Measurements from ENCODE around the gene KIF16B. TPM values are rescaled to one million over a fixed set of nuclear protein-coding genes. Genes with fewer than 3 reads are reported as not detected.

Gene KIF16B
- total and polyA plus RNA-seq, 4 donors = 5.1 to 19.7 (median 8.4) TPM

DNA sequence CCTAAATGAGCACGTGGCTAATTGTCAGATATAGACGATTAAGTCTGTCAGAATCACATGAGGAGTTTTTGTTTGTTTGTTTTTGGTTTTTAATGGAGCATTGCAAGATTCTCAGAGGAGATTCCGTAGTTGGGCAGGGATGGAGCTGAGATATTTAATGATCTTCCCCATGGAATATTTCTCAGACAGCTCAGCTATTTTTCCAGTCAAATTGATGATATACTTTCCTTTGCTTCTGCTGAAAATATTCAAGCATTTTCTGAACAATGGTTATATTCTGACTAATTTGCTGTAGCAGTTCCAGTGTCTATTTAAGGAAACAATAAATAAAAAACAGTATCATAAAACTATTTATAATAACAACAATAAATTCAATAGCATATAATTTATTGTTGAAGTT is 348.4 kb downstream of the KIF16B start:
- Histone ChIP-seq H3K9ac (ENCODE audit: low read depth in 1 of 2, low read length in 2 of 2) (no peak overlapping the region), H3K4me1 (ENCODE audit: control insufficient read depth in 4 of 4, insufficient read depth in 4 of 4, low read length in 3 of 4) (no peaks in the 10 kb centered on the region), H3K27me3 (ENCODE audit: control insufficient read depth in 4 of 4, insufficient read depth in 4 of 4, low read length in 3 of 4) (no peaks in the 10 kb centered on the region), H3K9me3 (ENCODE audit: control insufficient read depth in 4 of 4, low read length in 3 of 4) (peaks cover 0 to 3% (median 0%) of the 10 kb centered on the region in 4 donors), H3K27ac (ENCODE audit: low read depth in 1 of 2, low read length in 2 of 2) (no peak overlapping the region), H3K4me3 (ENCODE audit: low read depth in 1 of 3, low read length in 3 of 3) (no peak overlapping the region), H3K36me3 (ENCODE audit: control insufficient read depth in 4 of 4, insufficient read depth in 3 of 4, low read depth in 1 of 4, low read length in 3 of 4) (no peaks in the 10 kb centered on the region)
- WGBS = 69% methylated on average over 3 of the region's 3 CpGs
- TF ChIP-seq YY1 (IDR thresholded peaks at IDR 0.05) (no peak), SP1 (IDR thresholded peaks at IDR 0.05) (no peak), RAD21 (IDR thresholded peaks at IDR 0.05) (no peak), HNF4G (IDR thresholded peaks at IDR 0.05) (no peak), RXRA (IDR thresholded peaks at IDR 0.05) (no peak), NR2F2 (IDR thresholded peaks at IDR 0.05) (no peak)
- TF ChIP-seq, protein P1, sequence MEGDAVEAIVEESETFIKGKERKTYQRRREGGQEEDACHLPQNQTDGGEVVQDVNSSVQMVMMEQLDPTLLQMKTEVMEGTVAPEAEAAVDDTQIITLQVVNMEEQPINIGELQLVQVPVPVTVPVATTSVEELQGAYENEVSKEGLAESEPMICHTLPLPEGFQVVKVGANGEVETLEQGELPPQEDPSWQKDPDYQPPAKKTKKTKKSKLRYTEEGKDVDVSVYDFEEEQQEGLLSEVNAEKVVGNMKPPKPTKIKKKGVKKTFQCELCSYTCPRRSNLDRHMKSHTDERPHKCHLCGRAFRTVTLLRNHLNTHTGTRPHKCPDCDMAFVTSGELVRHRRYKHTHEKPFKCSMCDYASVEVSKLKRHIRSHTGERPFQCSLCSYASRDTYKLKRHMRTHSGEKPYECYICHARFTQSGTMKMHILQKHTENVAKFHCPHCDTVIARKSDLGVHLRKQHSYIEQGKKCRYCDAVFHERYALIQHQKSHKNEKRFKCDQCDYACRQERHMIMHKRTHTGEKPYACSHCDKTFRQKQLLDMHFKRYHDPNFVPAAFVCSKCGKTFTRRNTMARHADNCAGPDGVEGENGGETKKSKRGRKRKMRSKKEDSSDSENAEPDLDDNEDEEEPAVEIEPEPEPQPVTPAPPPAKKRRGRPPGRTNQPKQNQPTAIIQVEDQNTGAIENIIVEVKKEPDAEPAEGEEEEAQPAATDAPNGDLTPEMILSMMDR (IDR thresholded peaks at IDR 0.05; ENCODE audit: low read depth, low read length, missing input control) = no peak
- TF ChIP-seq, protein P2, sequence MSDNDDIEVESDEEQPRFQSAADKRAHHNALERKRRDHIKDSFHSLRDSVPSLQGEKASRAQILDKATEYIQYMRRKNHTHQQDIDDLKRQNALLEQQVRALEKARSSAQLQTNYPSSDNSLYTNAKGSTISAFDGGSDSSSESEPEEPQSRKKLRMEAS (IDR thresholded peaks at IDR 0.05) = no peak
- DNase-seq (ENCODE audit: low spot score) = no peak

DNA sequence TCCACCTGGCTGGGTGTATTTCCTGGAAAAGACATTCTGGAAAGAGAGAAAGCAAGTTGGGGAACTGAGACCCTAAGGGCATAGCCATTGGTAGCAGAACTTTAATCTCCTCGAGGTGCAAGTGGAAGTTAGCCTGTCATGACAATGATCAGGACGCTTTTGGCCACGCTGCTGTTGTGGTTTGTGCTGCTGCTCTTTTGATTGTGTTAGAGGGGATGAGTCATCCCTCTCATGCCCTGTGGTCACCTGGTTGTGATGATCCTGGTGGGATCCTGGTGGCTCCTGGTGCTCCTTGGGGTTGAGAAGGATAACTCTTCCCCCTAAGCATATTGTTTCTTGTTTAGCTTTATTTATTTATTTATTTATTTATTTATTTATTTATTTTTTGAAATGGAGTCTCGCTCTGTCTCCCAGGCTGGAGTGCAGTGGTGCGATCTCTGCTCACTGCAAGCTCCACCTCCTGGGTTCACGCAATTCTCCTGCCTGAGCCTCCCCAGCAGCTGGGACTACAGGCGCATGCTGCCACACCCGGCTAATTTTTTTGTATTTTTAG is 350.3 kb downstream of the KIF16B start:
- Histone ChIP-seq H3K27ac (ENCODE audit: low read depth in 1 of 2, low read length in 2 of 2) (no peak overlapping the region), H3K4me1 (ENCODE audit: control insufficient read depth in 4 of 4, insufficient read depth in 4 of 4, low read length in 3 of 4) (no peaks in the 10 kb centered on the region), H3K36me3 (ENCODE audit: control insufficient read depth in 4 of 4, insufficient read depth in 3 of 4, low read depth in 1 of 4, low read length in 3 of 4) (no peaks in the 10 kb centered on the region), H3K9me3 (ENCODE audit: control insufficient read depth in 4 of 4, low read length in 3 of 4) (peaks cover 0 to 3% (median 0%) of the 10 kb centered on the region in 4 donors), H3K4me3 (ENCODE audit: low read depth in 1 of 3, low read length in 3 of 3) (no peak overlapping the region), H3K27me3 (ENCODE audit: control insufficient read depth in 4 of 4, insufficient read depth in 4 of 4, low read length in 3 of 4) (no peaks in the 10 kb centered on the region), H3K9ac (ENCODE audit: low read depth in 1 of 2, low read length in 2 of 2) (no peak overlapping the region)
- TF ChIP-seq RXRA (IDR thresholded peaks at IDR 0.05) (no peak), TAF1 (conservative IDR thresholded peaks at IDR 0.05) (no peak), GABPA (IDR thresholded peaks at IDR 0.05 in 1 of 2, conservative IDR thresholded peaks at IDR 0.05 in 1 of 2) (no peak), YY1 (IDR thresholded peaks at IDR 0.05) (no peak), NR2F2 (IDR thresholded peaks at IDR 0.05) (no peak), FOXA2 (IDR thresholded peaks at IDR 0.05) (no peak), FOXA1 (IDR thresholded peaks at IDR 0.05) (no peak), EGR1 (IDR thresholded peaks at IDR 0.05; ENCODE audit: low read depth in 2 of 2) (no peak), JUND (IDR thresholded peaks at IDR 0.05) (no peak), RAD21 (IDR thresholded peaks at IDR 0.05) (no peak)
- TF ChIP-seq, protein P1 (IDR thresholded peaks at IDR 0.05; ENCODE audit: low read depth, low read length, missing input control) = no peak
- TF ChIP-seq, protein P2 (IDR thresholded peaks at IDR 0.05) = no peak
- 89% methylated on average over 8 of the region's 8 CpGs for WGBS
- DNase-seq (ENCODE audit: low spot score) = no peak

Other genes starting within 250 kb of the KIF16B start
- 10 to 100 TPM; 13.9 to 22.2 TPM for gene SNRPB2, start 156.6 kb upstream of the KIF16B start, total RNA-seq
- 10 to 100 TPM; 19.9 to 36.0 TPM for gene SNRPB2, start 156.6 kb upstream of the KIF16B start, polyA plus RNA-seq
- gene OTOR, start 174.9 kb upstream of the KIF16B start, total RNA-seq = not detected
- gene OTOR, start 174.9 kb upstream of the KIF16B start, polyA plus RNA-seq = not detected

All from liver (tissue), 9 donors.